ENCODE measurements around the gene ZMIZ1.

ZMIZ1 gene

DNA sequence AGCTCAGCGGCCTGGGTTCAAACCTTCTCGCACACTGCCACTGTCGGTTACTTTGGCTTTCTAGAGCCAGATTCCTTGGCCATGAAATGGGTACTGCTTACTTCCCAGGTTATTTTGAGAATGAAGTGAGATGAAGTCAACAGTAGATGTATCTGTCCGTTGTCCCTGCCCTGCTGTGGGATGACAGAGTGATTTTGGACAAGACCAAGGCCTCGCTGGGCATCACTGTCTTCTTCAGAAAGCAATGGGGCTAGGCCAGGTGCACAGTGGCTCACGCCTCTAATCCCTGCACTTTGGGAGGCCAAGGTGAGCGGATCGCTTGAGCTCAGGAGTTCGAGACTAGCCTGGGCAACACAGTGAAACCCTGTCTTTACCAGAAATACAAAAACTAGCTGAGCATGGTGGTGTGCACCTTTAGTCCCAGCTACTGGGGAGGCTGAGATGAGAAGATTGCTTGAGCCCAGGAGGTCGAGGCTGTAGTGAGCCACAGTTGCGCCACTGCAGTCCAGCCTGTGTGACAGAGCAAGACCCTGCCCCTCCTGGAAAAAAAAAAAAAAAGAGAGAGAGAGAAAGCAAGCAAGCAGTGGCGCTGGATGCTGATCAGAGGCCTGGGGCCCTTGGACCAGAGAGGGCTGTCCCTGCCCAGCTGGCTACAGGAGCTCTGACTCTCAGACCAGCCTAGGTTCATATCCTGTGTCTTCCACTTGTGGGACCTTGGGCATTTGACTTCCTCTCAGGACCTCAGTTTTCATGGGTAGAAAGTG, 25.8 kb downstream of the ZMIZ1 start:
- no peak overlapping the region for H3K27ac ChIP-seq
- no peak for DNase-seq (ENCODE audit: low read depth, low spot score)

DNA sequence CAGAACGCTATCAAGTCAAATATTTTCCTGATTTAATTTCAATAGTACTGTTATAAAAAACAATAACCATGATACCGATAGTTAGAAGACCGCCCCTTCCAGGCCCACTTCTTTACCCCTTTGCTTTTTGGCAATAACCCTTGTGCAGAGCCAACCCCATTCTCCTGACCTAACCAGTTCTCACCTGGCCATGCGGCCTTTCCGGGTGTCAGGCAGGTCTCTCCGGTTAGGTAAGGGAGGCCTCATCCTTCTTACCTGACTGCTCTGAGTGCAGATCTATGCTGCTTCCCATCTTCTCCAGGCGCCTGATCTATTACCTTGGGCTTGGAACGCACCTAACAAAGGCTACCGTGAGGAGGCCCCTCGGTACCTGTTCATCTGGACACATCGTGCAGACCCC, 26.6 kb downstream of the ZMIZ1 start:
- H3K27ac ChIP-seq: no peak overlapping the region
- no peak for DNase-seq (ENCODE audit: low read depth, low spot score)

DNA sequence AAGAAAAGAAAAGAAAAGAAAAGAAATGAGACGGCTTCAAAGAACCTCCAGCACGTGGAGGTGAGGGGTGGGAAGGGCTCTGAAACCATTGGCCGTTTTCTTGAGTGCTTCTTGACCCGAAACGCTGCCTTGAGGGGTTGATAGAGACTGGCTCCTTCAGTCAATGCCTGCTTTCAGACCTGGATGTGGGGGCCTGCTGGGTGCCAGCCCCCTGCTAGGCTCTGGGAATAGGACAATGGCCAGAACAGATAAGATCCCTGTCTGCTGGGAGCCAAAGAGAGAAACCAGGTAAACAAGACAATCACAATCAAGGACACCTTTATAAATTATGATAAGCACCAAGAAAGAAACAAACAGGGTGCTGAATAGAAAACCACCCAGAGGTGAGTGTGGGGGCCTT, 27.7 kb downstream of the ZMIZ1 start:
- no peak overlapping the region for H3K27ac ChIP-seq
- DNase-seq (ENCODE audit: low read depth, low spot score): no peak

DNA sequence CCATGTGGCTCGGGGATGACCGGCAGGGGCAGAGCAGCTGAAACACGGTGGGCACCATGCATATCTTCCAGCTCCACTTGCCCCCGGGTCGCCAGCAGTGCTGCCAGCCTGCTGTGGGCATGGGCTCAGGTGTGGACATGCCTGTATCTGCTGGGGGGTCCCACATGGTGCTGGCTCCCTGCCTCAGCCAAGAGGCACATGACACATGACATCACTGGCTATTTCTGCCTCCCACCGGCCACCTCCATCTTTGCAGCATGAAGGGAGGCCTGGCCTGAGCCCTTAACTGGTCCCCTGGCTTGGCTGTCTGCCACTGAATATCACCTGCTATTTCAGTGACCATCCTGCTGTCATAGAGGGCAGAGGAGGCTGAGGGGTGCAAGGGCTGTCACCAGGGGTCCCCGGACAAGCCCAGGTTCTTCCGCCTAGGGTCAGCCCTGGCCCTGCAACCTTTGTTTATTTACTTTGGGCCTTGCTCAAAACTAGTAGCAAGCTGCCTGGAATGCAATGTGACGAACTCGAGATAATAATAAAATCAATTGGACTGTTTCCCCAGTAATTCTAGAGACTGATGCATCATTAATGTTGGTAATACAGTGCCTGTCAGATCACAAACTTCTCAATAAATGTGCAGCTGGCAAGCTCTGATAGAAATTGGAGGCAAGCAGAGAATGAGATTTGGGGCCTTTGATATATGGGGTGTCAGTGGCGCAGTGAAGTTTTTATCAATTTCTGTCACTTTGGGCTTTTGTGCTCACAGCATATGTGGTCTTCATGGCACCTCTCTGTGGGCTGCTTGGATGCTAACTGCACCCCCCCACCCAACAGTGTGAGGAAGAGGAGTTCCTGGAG, 28.5 kb downstream of the ZMIZ1 start:
- H3K27ac ChIP-seq: no peak overlapping the region
- no peak for DNase-seq (ENCODE audit: low read depth, low spot score)

DNA sequence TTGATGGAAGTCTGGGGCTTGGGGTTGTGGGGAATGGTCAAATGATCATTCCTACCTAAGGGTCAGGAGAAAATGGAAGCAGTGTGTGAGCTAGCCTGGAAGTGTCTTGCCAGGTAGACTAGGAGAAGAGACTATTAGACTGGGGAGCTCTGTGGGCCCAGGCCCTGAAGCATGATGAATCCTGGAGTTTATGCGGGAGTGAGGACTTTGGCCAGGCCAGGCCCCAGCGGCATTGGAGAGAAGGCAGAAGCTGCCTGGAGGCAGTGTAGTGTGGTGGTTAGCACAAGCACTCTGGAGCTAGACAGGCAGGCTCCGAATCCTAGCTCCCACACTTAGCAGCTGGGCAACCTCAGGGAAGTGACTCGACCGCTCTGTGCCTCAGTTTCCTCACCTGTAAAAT, 29.3 kb downstream of the ZMIZ1 start:
- no peak for DNase-seq (ENCODE audit: low read depth, low spot score)
- H3K27ac ChIP-seq: no peak overlapping the region

DNA sequence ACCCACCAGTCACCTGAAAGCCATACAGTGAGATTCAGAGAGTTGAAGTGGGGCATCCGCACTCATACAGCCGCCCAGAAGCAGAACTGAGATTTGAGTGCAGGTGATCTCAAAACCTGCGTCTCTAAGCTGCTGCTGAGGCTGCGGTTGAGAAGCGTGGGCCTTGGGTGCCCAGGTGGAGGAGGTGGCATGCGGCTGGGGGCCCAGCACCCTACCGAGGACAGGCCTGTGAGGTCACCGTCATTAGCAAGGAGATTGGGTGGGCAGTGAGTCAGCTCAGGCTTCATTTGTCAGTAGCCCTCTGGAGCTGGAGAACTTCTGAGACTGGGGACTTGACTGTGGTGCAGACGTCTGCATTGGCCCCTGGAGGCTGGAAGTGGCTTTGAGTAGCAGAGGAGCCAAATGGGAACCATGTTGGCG, 29.8 kb downstream of the ZMIZ1 start:
- no peak overlapping the region for H3K27ac ChIP-seq
- no peak for DNase-seq (ENCODE audit: low read depth, low spot score)

DNA sequence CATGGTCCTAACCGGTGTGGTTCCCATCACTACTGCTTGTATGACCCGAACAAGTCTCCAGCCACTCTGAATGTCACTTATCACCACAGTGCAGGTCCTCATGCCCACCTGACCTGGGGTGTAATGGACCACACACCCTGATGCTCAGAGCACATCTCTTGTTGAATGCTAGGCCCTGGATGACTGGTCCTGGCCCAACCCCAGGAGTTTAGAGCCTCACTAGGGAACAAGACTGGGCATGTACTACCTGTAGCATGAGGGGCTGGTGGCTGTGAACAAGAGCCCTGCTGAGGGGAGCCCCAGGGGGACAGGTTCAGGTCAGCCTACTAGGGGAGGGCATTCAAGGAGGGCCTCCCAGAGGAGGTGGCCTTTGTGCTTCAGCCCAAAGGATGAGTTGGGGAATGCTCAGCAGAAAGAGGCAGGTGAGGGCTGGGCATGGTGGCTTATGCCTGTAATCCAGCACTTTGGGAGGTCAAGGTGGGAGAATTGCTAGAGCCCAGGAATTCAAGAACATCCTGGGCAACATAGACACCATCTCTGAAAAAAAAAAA, 31.2 kb downstream of the ZMIZ1 start:
- H3K27ac ChIP-seq: no peak overlapping the region
- DNase-seq (ENCODE audit: low read depth, low spot score): no peak

DNA sequence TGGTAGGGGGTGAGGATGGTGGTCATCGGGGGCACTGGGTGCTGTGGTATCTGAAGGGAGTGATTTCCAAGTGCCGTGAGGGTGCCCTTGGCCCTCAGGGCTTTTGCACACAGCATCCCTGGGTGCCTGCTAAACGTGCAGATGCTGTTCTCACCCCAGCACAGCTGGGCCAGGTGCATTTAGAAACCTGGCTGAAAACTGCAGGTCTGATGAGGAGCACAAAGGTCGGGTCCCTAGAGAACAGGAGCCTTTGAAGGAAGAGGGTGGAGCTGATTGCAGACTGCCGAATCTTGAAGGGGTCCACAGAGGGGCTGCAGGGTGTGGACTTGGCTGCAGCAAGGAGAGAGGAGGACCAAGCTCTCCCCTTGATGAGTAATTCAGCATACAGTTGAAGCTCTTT, 32.0 kb downstream of the ZMIZ1 start:
- H3K27ac ChIP-seq: no peak overlapping the region
- no peak for DNase-seq (ENCODE audit: low read depth, low spot score)

DNA sequence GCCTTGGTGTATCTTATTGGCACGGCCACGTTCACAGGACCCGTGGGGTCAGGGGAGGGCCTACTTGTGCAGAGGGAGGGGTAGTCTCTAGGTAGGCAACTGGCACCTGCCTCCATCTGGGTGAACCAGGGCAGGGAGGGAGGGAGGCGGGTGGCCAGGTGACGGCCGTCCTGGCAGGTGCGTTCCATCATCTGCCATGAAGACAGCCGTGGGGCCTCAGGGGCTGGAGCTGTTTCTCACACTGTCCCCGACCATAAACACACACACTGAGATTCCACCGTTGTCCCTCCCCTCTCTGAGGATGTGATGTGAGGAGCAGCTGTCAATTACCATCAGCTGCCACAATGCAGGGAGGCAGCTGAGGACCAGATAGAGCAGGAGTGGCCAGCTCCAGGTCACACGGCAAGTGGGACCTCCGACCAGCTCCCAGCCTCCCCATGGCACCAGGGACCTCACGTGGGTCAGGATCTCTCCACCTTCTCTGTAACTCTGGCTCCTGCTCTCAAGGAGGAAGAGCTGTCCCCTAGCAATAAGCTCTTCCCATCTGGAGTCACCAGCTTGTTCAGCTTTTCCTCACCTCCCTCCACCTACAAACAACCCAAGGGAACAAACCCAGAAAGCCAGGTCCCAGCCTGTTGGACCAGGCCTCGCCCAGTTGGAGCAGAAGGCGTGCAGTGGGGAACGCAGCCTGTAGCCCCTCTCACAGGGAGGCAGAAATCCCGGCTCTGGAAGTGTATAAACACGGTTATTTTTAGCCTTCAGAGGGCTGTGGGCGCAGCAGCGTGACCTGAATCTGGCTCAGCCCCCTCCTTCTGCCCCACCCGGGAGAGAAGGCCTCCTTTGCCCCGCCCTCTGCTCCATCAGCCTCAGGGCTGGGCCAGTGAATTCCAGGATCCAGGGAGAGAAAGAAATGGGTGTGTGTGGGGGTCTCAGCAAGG, 33.1 kb downstream of the ZMIZ1 start:
- no peak for DNase-seq (ENCODE audit: low read depth, low spot score)
- H3K27ac ChIP-seq: no peak overlapping the region

DNA sequence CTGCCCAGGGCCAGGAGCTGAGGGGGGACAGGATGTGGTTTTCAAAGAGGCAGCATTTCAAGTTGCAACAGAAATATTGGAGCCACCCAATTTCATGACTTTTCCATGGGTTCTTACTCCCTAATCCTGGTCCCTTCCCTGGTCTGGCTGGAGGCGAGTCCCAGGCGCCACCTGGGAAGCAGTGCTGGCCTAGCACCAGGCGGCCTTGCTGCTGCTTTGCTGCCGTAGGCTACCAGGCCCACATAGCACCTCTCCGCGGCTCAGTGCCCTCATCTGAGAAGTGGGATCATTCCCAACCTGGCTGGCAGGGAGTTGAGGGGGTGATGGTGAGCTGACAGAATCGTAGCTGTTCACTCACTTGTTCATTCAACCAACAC, 33.7 kb downstream of the ZMIZ1 start:
- DNase-seq (ENCODE audit: low read depth, low spot score): no peak
- no peak overlapping the region for H3K27ac ChIP-seq

DNA sequence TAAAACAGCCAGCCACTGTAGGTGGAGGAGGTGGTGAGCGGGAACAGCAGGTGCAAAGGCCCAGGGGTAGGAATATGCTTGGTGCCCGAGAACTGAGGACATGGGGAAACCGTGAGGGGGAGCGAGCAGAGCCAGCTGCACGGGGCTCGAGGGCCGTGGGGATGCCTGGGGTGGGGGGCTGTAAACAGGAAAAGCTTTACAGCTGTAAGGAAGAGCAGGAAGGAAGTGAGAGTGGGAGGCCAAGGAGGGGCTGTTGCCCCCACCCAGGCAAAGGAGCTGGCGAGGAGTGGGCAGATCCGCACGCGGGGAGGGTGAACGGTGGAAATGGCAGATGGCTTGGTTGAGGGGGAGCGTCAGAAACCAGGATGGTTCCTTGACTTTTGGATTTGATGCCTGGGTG, 34.4 kb downstream of the ZMIZ1 start:
- no peak for DNase-seq (ENCODE audit: low read depth, low spot score)
- no peak overlapping the region for H3K27ac ChIP-seq

DNA sequence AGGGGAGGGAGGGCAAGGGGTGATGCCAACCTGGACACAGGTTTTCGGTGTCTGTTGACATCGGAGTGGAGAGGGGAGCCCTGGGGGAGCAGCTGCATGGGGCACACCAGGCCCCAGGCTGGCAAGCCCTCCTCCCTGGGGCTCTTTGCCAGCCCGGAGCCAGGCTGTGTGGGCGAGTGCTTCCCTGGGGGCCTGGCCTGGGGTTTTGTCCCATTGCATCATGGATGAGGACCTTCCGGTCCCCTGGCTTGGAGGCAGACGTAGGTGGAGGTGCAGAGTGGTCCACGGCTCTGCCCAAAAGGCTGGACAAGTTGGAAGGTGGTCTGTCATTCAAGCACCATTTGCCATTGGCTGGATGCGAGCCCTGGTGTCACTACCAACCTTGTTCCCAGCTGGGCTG, 34.8 kb downstream of the ZMIZ1 start:
- no peak overlapping the region for H3K27ac ChIP-seq
- no peak for DNase-seq (ENCODE audit: low read depth, low spot score)

DNA sequence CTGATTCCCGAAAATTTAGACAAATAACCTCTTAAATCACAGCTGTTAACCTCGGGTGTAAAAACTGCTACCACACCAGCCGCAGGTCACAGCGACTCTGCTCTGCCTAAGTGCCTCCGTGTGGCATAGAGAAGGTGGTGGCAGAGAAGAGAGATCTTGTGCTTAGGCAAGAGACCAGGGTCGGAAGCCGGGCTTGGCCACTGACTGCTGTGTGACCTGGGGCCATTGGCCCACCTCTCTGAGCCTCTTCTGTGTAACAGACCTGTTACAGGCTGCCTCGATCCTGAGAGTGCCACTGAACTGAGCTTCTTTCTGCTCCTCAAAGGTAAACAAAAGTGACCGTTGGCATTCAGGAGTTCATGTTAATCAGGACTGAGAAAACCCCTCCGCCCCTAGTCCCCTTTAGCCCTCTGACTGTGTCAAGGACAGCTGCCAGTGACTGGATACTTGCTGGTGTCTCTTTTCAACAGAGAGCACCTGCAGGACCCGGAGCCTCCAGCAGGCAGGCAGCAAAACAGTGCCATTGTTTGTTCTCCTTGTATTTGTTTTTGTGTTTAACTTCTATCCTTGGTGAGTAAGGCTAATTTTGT, 36.5 kb downstream of the ZMIZ1 start:
- no peak overlapping the region for H3K27ac ChIP-seq
- DNase-seq (ENCODE audit: low read depth, low spot score): no peak

DNA sequence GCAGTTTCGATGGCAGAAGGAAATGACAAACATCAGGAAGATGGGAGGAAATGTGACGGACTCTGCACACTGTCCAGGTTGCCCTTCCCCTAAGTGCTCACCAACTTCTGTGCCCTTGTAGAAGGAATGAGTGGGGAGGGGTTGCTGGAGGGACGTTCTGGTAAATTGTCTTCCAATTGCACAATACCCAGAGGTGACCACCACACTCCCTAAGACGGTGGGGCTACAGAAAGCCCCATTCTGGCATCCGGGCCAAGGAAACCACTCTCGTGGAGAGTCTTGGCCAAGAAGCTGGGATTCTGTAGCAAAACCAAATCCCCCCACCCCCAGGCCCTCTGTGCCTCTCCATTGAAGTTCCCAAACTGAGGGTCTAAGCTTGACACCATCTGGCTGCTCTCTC, 37.1 kb downstream of the ZMIZ1 start:
- no peak for DNase-seq (ENCODE audit: low read depth, low spot score)
- H3K27ac ChIP-seq: no peak overlapping the region

DNA sequence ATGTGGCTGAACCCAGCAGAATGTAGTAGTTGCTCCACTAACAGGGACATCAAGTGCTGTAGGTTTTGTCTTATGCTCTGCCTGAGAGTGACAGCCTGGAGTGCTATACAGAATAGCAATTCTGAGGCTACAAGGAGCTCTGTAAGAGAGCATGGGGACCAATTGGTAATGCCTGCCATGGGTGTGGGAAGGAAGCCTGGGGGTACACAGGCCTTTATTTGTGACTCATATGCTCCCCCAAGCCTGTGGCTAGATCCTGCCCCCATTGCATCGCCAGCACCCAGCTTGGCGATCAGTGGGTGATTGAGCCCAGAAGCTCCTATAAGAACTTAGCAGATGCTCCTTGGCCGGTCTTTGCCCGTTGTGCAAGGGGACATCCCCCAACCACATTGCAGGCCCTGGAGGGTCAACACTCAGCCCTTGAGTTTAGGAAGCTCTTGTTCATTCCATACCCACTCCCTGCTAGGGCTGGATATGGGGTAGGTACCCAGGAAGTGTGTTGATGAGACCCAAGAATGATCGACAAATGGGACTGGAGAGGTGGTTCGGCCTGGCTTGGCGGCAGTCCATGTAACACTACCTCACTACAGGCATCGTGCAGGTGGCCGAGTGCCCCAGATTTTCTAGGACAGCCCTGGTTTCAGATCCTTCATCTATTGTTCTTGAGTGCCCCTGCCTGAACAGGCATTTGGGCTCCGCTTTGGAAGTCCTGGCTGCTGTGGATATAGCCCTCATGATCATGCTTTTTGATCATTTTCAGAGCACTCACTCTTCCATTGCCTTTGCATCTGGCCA, 37.7 kb downstream of the ZMIZ1 start:
- no peak for DNase-seq (ENCODE audit: low read depth, low spot score)
- no peak overlapping the region for H3K27ac ChIP-seq

DNA sequence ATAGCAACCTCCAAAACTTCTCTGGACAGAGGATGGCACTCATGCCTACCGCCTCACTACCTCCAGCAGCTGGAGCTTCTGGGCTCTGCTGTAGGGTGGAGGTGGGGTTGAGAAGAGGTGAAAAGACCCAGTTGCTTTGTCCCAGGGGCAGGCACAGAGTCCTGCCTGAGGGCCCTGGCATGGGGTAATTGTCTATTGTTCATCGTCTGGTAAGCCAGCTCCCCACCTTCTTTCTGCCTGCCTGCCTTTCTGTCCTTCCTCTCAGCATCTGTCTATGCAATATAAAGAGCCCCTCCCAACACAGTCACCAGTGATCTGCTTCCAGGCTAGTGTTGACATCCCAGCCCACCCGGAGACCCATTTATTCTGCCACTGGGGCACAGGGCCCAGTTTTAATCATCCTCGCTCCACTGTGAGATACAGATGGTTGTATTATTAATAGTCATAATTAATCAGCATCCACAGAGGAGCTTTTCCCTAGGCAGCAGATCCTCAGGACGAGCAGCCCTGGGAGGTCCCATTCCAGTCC, 39.0 kb downstream of the ZMIZ1 start:
- no peak overlapping the region for H3K27ac ChIP-seq
- no peak for DNase-seq (ENCODE audit: low read depth, low spot score)

DNA sequence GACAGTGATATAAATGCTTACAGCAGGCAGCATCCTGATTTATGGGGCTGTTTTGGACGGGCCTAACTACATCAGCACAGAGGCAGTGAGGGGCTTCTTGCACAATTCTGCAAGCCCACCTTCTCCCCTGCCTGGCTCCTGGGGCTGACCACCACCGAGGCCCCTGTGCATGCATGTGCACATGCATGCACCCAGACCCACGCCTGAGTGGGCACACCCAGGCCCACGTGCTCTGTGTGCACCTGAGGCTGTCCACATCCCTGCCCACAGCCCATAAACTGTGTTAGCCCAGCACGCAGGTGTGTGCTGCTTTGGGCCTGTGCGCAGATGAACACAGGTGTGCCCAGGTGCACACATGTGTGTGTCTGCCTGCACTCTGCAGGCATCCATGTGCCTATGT, 40.0 kb downstream of the ZMIZ1 start:
- no peak overlapping the region for H3K27ac ChIP-seq
- no peak for DNase-seq (ENCODE audit: low read depth, low spot score)

DNA sequence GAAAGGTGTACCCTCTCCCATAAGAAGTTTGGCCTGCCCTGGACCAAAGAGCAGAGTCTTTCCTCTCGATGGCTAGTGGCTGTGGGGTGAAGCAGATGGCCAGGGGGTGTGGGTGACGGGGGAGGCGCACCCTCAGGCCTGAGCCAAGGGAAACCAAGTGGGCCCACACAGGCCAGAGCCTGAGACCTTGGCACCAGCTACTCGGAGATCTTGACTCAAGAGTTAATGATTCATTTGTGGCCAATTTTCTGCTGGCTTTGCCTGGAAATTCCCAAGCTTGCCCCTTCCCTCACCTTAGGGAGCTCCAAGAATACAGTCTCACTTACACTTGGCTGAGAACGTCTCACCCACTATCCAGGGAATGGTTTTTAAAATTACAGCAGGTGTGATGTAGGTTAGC, 42.7 kb downstream of the ZMIZ1 start:
- H3K27ac ChIP-seq: no peak overlapping the region
- peak; percentile 27 for DNase-seq (ENCODE audit: low read depth, low spot score)
